Kidney capillary endothelial cell (primary cell): ENCODE results near the gene STUB1.
A peak's percentile ranks its signal among the peaks of the same experiment; 100 is the strongest.

Source experiments
- DNase-seq: peaks from one replicate; pipeline ENCODE4 v3.0.0-alpha.2; 2018; ENCODE audit warnings: low spot score

STUB1 gene

GRCh38 chr16:644556-644955 lies 35.7 kb upstream of the STUB1 start:
- DNase-seq: no peak

- no peak for DNase-seq
These were observed 34.1 kb upstream of the STUB1 start for GRCh38 chr16:645852-646678.

- DNase-seq: no peak
These were observed 33.5 kb upstream of the STUB1 start for GRCh38 chr16:646679-647172.

GRCh38 chr16:647173-647902 lies 32.9 kb upstream of the STUB1 start:
- no peak for DNase-seq

- DNase-seq: no peak
These were observed 32.0 kb upstream of the STUB1 start for GRCh38 chr16:648071-648780.

- peak; percentile 91 for DNase-seq
These were observed 31.2 kb upstream of the STUB1 start, which contains the start of gene WDR90 for GRCh38 chr16:648781-649589. WDR90 (plus strand) TSS chr16:649365; CDS start chr16:649417, 52 bp downstream.

- no peak for DNase-seq
These were observed 30.6 kb upstream of the STUB1 start for GRCh38 chr16:649631-650030.

GRCh38 chr16:651844-652243 lies 28.4 kb upstream of the STUB1 start:
- no peak for DNase-seq

- no peak for DNase-seq
These were observed 27.5 kb upstream of the STUB1 start for GRCh38 chr16:652454-653305.

- DNase-seq: no peak
These were observed 26.2 kb upstream of the STUB1 start for GRCh38 chr16:654034-654433.

- DNase-seq: no peak
These were observed 22.7 kb upstream of the STUB1 start for GRCh38 chr16:657487-657886.

- no peak for DNase-seq
These were observed 21.3 kb upstream of the STUB1 start for GRCh38 chr16:658679-659571.

- DNase-seq: no peak
These were observed 20.6 kb upstream of the STUB1 start for GRCh38 chr16:659618-660017.

GRCh38 chr16:660132-660458 lies 20.1 kb upstream of the STUB1 start:
- no peak for DNase-seq

- peak; percentile 91 for DNase-seq
These were observed 19.6 kb upstream of the STUB1 start for GRCh38 chr16:660459-661183.

- DNase-seq: no peak
These were observed 18.9 kb upstream of the STUB1 start for GRCh38 chr16:661184-661821.

GRCh38 chr16:662095-662494 lies 18.1 kb upstream of the STUB1 start:
- no peak for DNase-seq

GRCh38 chr16:662597-662996 lies 17.6 kb upstream of the STUB1 start:
- no peak for DNase-seq

- DNase-seq: no peak
These were observed 13.6 kb upstream of the STUB1 start for GRCh38 chr16:666572-666971.
